ENCODE measurements around the gene DHCR24.

Gene DHCR24

GRCh38 chr1:54846301-54846700 lies 40.7 kb downstream of the DHCR24 start:
- DNase-seq (ENCODE audit: low read depth, low spot score), result no peak

- no peak for DNase-seq (ENCODE audit: low read depth, low spot score)
Observed at GRCh38 chr1:54845772-54846171, 41.2 kb downstream of the DHCR24 start.

GRCh38 chr1:54844564-54844963 lies 42.4 kb downstream of the DHCR24 start:
- no peak for DNase-seq (ENCODE audit: low read depth, low spot score)

- DNase-seq (ENCODE audit: low read depth, low spot score), result no peak
Observed at GRCh38 chr1:54843449-54843848, 43.5 kb downstream of the DHCR24 start.

- DNase-seq (ENCODE audit: low read depth, low spot score), result no peak
Observed at GRCh38 chr1:54842963-54843362, 44.0 kb downstream of the DHCR24 start.

- no peak for DNase-seq (ENCODE audit: low read depth, low spot score)
Observed at GRCh38 chr1:54842206-54842915, 44.6 kb downstream of the DHCR24 start.

- DNase-seq (ENCODE audit: low read depth, low spot score), result no peak
Observed at GRCh38 chr1:54839824-54840223, 47.2 kb downstream of the DHCR24 start.

GRCh38 chr1:54838565-54839180 lies 48.3 kb downstream of the DHCR24 start:
- no peak for DNase-seq (ENCODE audit: low read depth, low spot score)

GRCh38 chr1:54837002-54837853 lies 49.8 kb downstream of the DHCR24 start:
- DNase-seq (ENCODE audit: low read depth, low spot score), result no peak

- DNase-seq (ENCODE audit: low read depth, low spot score), result no peak
Observed at GRCh38 chr1:54836594-54836993, 50.4 kb downstream of the DHCR24 start.

GRCh38 chr1:54835970-54836369 lies 51.0 kb downstream of the DHCR24 start:
- no peak for DNase-seq (ENCODE audit: low read depth, low spot score)

- DNase-seq (ENCODE audit: low read depth, low spot score), result no peak
Observed at GRCh38 chr1:54835131-54835898, 51.7 kb downstream of the DHCR24 start.

- no peak for DNase-seq (ENCODE audit: low read depth, low spot score)
Observed at GRCh38 chr1:54834007-54834541, 52.9 kb downstream of the DHCR24 start.

GRCh38 chr1:54833121-54833520 lies 53.9 kb downstream of the DHCR24 start:
- DNase-seq (ENCODE audit: low read depth, low spot score), result no peak

- DNase-seq (ENCODE audit: low read depth, low spot score), result no peak
Observed at GRCh38 chr1:54826226-54826816, 60.7 kb downstream of the DHCR24 start.

- no peak for DNase-seq (ENCODE audit: low read depth, low spot score)
Observed at GRCh38 chr1:54825696-54826095, 61.3 kb downstream of the DHCR24 start.

- no peak for DNase-seq (ENCODE audit: low read depth, low spot score)
Observed at GRCh38 chr1:54823670-54824069, 63.3 kb downstream of the DHCR24 start.

- no peak for DNase-seq (ENCODE audit: low read depth, low spot score)
Observed at GRCh38 chr1:54819733-54820132, 67.3 kb downstream of the DHCR24 start.

GRCh38 chr1:54819195-54819536 lies 67.8 kb downstream of the DHCR24 start:
- no peak for DNase-seq (ENCODE audit: low read depth, low spot score)

GRCh38 chr1:54818461-54819194 lies 68.4 kb downstream of the DHCR24 start:
- no peak for DNase-seq (ENCODE audit: low read depth, low spot score)

- no peak for DNase-seq (ENCODE audit: low read depth, low spot score)
Observed at GRCh38 chr1:54816951-54817350, 70.0 kb downstream of the DHCR24 start.
